SK-N-MC (cell line): ENCODE measurements around the gene MKRN1.

Experiments
- EZH2 ChIP-seq: fragments of 200-600 bp; sonication (generic); IDR thresholded peaks from one replicate; pipeline ENCODE4 v1.6.1; 2017; ENCODE audit warnings: antibody characterized with exemption
- POLR2AphosphoS5 ChIP-seq: IDR thresholded peaks from 2 replicates; pipeline ENCODE4 v1.6.1; 2012; ENCODE audit warnings: mild to moderate bottlenecking, low read depth, low read length, borderline replicate concordance

DNA sequence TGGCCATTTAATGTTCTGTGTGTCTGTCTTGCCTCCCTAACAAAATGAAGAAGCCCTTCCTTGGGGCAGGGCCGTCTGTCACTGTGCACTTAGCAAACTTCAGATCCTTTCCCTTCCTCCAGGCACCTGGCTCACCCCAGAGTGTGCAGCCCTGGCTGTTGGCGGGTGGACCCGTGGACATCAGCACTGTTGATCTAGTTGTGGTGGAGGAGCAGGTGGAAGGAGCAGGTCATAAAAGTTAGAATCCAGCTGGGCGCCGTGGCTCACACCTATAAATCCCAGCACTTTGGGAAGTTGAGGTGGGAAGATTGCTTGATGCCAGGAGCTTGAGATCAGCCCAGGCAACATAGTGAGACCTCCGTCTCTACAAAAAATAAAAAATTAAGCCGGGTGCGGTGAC is 62.7 kb downstream of the MKRN1 start:
- TF ChIP-seq EZH2: no peak
- TF ChIP-seq POLR2AphosphoS5: no peak
